Neural cell (in vitro differentiated cells): ENCODE data around the gene CCNA2.

Experiments used
- EP300 ChIP-seq: fragments of 450-650 bp; conservative IDR thresholded peaks from 2 replicates; pipeline ENCODE4 v1.6.1; 2014; ENCODE audit warnings: antibody characterized with exemption, mild to moderate bottlenecking, moderate library complexity; ENCODE audit not compliant: poor library complexity, severe bottlenecking
- POLR2AphosphoS5 ChIP-seq: IDR thresholded peaks from 2 replicates; pipeline ENCODE4 v1.6.1; 2012
- SMC3 ChIP-seq: fragments of 450-650 bp; conservative IDR thresholded peaks from 2 replicates; pipeline ENCODE4 v1.6.1; 2014; ENCODE audit warnings: antibody characterized with exemption, mild to moderate bottlenecking, moderate library complexity; ENCODE audit not compliant: poor library complexity
- TF ChIP-seq, protein P1 (sequence below): fragments of 450-650 bp; IDR thresholded peaks from 2 replicates; pipeline ENCODE4 v1.5.1; 2014; ENCODE audit warnings: antibody characterized with exemption, mild to moderate bottlenecking, moderate library complexity; ENCODE audit not compliant: poor library complexity, severe bottlenecking

DNA sequence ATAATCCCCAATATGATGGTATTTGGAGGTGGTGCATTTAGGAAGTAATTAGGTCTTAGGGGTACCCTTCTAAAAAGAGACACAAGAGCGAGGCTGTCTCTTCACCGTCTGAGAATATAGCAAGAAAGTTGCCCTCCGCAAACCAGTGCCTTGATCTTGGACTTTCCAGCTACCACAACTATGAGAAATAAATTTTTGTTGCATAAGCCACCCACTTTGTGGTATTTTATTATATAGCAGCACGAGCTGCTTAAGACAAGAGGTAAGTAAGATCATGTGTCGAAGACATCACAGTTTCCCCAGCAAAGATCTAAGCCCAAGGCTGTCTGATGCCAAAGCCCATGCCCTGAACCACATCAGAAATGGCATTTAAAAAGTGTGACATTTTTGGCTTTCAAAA lies 32.2 kb downstream of the CCNA2 start:
- no peak for TF ChIP-seq EP300
- TF ChIP-seq, protein P1, sequence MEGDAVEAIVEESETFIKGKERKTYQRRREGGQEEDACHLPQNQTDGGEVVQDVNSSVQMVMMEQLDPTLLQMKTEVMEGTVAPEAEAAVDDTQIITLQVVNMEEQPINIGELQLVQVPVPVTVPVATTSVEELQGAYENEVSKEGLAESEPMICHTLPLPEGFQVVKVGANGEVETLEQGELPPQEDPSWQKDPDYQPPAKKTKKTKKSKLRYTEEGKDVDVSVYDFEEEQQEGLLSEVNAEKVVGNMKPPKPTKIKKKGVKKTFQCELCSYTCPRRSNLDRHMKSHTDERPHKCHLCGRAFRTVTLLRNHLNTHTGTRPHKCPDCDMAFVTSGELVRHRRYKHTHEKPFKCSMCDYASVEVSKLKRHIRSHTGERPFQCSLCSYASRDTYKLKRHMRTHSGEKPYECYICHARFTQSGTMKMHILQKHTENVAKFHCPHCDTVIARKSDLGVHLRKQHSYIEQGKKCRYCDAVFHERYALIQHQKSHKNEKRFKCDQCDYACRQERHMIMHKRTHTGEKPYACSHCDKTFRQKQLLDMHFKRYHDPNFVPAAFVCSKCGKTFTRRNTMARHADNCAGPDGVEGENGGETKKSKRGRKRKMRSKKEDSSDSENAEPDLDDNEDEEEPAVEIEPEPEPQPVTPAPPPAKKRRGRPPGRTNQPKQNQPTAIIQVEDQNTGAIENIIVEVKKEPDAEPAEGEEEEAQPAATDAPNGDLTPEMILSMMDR: no peak
- no peak for TF ChIP-seq SMC3
- TF ChIP-seq POLR2AphosphoS5: no peak
